Activated T-cell treated with anti-CD3 and anti-CD28 coated beads for 1 hour (primary cell): ENCODE data around the gene DZIP1.
"Not testable (repeated sequence)": the region's sequence is repeated elsewhere in the genome, so short reads cannot be mapped to it uniquely, and the experiment has no call there.

ENCODE experiments used
- DNase-seq: peaks from one replicate; pipeline ENCODE4 v3.0.0-alpha.2; 2020; ENCODE audit warnings: low read depth

The DZIP1 gene

GRCh38 chr13:95603887-95604555 is 40.5 kb downstream of the DZIP1 start:
- DNase-seq, result no peak

DNA sequence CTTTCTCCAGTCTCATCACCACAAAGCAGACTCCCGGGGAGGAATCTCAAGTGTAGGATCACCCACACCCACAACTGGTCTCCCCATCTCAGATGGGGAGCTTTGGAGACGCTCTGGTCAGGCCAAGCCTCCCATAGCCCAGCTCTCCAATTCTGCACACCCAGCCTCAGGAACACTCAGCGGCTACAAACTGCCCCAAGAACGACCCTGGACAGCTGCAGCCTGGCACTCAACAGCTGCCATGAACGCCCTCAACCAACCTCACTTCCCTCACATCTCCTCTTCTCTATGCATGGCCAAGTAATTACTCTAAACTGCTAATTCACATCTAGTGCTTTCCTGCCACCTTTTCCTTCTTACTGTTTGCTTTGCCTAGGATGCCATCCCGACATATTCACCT is 42.6 kb downstream of the DZIP1 start:
- no peak for DNase-seq

GRCh38 chr13:95601216-95601615 is 43.3 kb downstream of the DZIP1 start:
- DNase-seq, result no peak

- DNase-seq, result no peak
Observed at GRCh38 chr13:95596701-95597100, 47.8 kb downstream of the DZIP1 start.

GRCh38 chr13:95593462-95593861 is 51.0 kb downstream of the DZIP1 start:
- DNase-seq, result no peak

GRCh38 chr13:95588721-95589120 is 55.8 kb downstream of the DZIP1 start:
- no peak for DNase-seq

DNA sequence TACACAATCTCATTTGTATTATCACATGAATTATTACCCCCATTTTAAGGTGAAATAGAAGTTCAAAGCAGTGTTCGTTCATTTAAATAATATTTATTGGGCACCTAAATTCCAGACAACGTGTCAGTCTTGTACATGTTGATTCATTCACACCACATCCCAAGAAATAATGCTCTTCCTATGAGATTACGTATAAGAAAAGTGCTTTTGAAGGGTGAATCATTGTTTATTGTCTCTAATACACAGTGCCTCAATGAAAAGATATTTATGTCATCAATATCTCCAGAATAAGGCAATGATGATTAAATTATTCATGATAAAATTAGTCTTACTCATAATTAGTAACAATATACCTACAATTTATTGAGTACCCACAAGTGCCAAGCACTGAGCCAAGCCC is 56.4 kb downstream of the DZIP1 start:
- no peak for DNase-seq

- DNase-seq, result no peak
Observed at GRCh38 chr13:95585867-95586266, 58.6 kb downstream of the DZIP1 start.

GRCh38 chr13:95579303-95579702 is 65.2 kb downstream of the DZIP1 start:
- DNase-seq, result no peak

GRCh38 chr13:95573221-95573620 is 71.3 kb downstream of the DZIP1 start:
- DNase-seq, result no peak

DNA sequence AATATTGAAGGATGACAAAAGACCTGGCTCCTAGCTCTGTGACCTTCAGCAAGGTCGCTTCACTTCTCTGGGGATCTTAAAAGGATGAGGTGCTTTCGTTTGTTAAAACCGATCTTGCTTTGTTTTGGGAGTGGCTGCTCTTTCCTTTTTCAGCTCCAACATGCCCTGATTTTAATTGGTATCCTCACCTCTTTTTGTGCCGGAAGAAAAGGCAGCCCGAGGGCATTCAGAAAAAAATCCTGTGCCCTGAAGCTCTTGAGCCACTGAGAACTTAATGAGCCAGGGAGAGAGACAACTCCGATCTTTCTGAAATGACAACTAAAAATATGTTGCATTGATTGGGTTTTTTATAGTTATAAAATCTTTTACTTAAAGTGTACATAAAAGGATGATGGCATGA is 72.6 kb downstream of the DZIP1 start:
- no peak for DNase-seq

- no peak for DNase-seq
Observed at GRCh38 chr13:95570016-95570415, 74.5 kb downstream of the DZIP1 start.

GRCh38 chr13:95568131-95568530 is 76.4 kb downstream of the DZIP1 start:
- DNase-seq, result no peak

- DNase-seq, result not testable (repeated sequence)
Observed at GRCh38 chr13:95565758-95566157, 78.7 kb downstream of the DZIP1 start.

GRCh38 chr13:95564733-95565291 is 79.7 kb downstream of the DZIP1 start:
- DNase-seq, result no peak

DNA sequence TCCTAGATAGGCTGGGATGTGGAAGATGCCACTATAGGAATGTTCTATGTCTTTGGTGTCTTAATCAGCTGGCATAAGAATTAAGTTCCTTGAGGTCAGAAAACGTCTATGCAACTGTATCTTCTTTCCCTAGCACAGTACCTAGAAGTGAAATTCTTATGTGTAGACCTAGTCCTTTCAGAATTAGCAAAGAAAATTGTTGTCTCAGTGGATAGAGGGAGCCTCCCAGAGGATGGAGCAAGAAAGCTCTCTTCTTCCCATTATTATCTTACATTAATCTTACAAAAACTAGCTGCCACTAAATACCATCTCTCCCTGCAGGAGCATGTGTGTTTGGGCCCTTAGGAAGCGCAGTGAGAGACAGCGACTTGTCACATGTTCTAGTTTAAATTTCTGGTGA is 80.4 kb downstream of the DZIP1 start:
- no peak for DNase-seq

GRCh38 chr13:95560387-95560786 is 84.1 kb downstream of the DZIP1 start:
- no peak for DNase-seq

DNA sequence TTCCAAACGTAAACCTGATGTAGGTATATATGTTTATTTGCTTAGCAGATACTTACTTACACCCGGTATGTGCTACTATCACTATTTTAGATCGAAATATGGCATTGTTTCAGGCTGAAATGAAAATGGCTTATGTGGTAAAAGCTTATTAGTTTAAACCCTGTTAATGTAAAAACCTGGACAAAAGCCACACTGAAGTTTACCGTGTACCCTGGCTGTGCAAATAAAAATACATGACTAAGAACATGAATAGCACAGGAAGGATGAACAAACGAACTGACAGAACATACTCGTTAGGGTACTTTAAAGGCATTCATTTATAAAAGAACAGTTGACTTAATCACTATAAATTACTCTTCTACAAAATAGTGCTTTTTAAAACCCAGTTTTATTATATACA is 85.4 kb downstream of the DZIP1 start:
- no peak for DNase-seq

GRCh38 chr13:95557013-95557412 is 87.5 kb downstream of the DZIP1 start:
- no peak for DNase-seq

DNA sequence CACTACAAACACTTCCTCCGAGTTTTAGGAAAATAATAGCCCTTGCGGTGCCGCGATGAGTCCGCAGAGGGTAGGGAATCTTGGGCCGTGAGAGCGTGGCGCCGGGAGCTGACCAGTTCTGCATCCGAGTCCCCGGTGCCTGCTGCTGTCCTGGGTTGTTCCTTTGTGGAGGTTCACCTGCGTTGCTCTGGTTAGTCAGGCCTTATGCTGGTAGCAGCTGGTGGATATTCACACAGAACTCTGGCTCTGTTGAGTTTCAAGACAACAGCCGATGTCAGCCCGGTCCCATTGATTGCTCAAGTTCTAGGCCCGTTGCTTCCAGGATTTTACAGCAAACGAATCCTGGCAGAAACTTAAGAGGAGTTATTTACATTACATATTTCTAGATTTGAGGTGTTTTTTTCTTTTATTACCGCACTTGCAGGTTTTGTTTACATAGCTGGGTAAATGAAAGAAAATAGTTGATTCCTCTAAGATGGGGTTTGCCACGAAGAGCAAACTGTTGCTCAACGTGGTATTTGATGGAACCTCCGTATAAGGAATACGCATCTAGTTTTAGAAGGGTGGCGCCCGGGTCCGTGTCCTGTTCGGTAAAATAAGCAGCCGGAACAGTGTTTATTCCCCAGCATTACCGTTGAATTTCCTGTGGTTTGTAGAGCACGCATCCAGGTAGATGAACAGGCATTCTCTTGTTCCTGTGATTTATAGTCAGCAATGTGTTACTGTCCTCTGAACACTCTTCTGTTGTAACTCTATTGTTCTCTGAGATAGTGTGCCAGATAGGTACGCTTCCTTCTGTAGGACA is 90.7 kb downstream of the DZIP1 start:
- no peak for DNase-seq

DNA sequence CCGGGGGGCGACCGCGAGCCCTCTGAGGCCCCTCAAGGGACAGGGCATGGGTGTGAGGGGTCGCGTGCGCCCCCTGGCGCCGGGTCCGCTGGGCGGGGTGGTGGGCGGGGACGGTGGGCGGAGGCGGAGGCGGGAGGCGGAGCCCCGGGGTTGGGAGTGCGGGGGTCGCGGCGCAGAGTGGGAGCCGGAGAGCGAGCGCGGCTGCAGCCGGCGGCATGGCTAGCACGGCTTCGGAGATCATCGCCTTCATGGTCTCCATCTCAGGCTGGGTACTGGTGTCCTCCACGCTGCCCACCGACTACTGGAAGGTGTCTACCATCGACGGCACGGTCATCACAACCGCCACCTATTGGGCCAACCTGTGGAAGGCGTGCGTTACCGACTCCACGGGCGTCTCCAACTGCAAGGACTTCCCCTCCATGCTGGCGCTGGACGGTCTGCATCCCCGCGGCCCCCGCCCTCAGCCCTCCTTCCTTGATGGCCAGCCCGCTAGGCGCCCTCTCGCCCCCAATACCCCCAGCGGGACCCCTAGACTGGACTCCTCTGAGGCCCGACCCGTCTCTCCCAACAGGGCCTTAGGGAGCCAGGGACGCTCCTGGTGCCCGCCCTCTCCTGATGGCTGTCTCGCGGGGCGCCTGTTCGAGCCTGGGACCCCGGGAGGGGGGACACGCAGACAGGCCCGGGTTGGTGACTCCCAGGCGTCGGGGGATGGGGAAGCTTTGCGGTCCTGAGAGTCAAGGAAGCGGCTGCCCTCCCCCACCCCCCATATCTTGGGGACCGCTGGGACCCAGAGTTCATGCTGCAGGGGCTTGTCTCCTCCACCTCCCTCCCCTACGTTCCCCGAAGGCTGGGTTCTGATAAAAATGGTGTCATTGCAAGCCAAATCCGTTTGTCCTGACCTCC is 91.7 kb downstream of the DZIP1 start, which contains the start of gene CLDN10:
Gene CLDN10, plus strand, starts transcription at position 182 of the 903 bp plus-strand sequence. Its CDS starts 34 bp downstream, at position 216.
- DNase-seq, result no peak

DNA sequence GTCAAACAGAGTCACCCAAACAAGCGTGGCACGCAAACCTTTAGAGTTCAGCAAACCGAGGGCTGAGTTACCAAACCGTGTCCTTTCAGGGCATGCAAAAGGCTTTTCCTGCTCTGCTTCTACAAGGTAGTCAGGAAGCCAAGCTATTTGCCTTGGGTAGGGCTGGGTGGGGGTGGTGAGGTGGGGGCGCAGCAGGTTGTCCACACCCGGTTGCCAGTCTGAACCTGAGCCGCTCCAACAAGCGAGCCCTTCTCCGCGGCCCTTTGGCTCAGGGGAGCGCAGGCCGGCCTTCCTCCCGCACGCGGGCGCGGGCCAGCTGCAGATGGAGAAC is 92.3 kb downstream of the DZIP1 start:
- no peak for DNase-seq
